SIG-M5 treated with dmso at 0.1 percent for 504 hours (cell line): ENCODE measurements around the gene CFAP69.

Experiments used
- DNase-seq: peaks from one replicate; lab custom pipeline; 2025; ENCODE audit not compliant: unreplicated experiment; lab: John Stamatoyannopoulos, UW

CFAP69 gene

GRCh38 chr7:90244909-90245851 lies at the start of gene CFAP69:
Gene CFAP69, plus strand, starts transcription at chr7:90245174. Its CDS starts 251 bp downstream, at chr7:90245425.
- DNase-seq: peak; percentile 78

DNA sequence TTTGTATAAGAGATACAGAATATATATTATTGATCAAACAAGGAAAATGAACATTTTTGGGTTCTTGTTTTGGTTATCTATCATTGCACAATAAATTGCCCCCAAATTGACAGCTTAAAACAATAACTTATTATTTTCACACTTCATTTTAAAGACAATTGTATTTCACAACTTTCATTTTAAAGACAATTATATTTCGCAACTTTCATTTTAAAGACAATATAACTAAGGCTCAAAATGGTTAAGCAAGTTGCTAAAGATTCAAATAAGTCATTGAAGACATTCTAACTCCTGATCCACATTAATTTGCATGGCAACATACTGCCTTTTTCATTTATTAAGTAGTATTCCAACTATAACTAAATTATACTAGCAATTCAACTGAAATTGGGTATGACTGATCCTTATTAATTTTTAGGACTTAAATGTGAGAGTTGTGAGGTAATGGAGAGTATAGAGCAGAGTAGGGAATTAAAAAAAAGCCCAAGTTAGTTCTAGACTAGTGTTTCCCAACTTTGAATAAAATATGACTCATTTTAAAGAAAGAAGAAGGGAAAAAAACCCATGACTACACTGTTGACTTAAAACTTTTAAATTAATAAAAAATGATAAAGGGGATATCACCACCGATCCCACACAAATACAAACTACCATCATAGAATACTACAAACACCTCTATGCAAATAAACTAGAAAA lies 43.3 kb upstream of the CFAP69 start:
- no peak for DNase-seq

GRCh38 chr7:90207956-90208355 lies 37.0 kb upstream of the CFAP69 start:
- DNase-seq: no peak

- no peak for DNase-seq
These were observed 35.2 kb upstream of the CFAP69 start for GRCh38 chr7:90209776-90210175.

- DNase-seq: no peak
These were observed 34.5 kb upstream of the CFAP69 start for GRCh38 chr7:90210475-90210874.

DNA sequence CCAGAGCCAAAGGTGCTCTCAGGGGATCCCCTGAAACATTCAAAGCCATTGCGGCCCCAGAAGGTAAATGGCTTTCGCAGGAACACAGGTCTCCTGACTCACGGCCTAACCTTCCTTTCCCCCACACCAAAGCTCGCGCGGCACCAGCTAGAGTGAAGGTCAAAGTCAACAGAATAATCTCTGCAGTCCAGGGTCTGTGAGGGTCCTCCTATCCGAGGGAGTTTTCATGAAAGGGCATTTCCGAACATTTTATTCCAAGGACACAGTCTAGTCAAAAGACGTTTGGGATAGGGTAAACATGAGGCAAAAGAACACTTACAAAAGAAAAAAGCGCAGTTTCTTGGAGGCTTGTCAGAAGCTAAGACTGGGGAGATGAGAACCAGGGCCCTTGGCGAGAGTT lies 34.0 kb upstream of the CFAP69 start:
- no peak for DNase-seq

DNA sequence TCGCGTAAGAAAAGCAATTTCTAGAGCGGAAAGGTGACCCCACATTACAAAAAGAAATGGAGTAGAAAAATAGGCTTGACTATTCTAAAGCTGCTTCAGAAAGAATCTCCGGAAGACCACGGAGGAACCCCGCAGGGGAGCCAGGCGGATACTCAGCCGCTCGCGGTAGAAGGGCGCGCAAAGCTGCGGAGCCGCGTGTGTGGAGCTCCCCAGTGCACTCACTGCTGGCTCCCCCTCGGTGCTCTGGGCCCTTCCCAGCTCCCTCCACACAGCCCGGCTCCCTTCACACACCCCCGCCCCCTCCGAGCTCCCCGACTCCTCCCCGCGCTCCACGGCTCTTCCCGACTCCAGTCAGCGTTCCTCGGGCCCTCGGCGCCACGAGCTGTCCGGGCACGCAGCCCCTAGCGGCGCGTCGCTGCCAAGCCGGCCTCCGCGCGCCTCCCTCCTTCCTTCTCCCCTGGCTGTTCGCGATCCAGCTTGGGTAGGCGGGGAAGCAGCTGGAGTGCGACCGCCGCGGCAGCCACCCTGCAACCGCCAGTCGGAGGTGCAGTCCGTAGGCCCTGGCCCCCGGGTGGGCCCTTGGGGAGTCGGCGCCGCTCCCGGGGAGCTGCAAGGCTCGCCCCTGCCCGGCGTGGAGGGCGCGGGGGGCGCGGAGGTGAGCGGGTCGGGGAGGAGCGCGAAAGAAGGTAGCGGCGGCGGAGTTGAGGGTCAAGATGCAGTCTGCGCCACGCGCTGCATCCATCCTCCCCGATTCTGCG lies 33.4 kb upstream of the CFAP69 start, which contains the start of gene STEAP2:
Gene STEAP2, plus strand, starts transcription at position 350 of the 758 bp plus-strand sequence. CDS start 13,343 bp downstream, outside the sequence.
- DNase-seq: peak; percentile 61

DNA sequence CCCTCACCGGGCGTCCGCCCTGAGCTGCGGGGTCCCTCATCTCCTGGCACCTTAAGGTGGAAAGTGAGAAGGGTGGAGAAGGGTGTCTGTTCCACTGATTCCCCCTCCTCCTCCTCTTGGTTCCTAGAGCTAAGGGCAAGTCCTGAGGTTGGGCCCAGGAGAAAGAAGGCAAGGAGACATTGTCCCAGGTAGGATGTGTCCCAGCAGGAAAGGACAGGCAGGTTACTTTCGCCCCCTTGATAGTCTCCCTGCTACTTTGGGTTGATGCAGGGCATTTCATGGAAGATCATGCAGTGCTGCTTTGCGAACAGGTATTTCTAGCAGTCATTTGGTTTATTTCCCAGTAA lies 32.9 kb upstream of the CFAP69 start:
- DNase-seq: no peak

DNA sequence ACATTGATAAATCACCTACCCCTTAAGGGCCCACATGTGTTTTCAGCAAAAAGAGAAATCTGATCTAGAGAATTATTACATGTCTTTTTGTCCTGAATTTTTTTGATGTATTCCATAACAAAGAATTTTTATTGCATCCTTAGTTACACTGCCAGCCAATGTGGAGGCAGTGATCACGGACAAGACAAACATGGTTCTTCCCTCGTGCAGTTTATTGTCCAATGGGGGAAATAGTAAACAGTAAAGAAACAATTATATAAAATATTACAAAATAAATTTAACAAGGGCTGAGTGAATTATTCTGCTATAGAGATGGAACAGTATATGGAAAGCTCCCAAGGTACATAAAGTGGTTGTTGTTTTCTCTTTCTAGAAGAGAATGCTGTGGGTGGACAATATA lies 31.5 kb upstream of the CFAP69 start:
- no peak for DNase-seq

GRCh38 chr7:90216080-90216674 lies 28.8 kb upstream of the CFAP69 start:
- no peak for DNase-seq

DNA sequence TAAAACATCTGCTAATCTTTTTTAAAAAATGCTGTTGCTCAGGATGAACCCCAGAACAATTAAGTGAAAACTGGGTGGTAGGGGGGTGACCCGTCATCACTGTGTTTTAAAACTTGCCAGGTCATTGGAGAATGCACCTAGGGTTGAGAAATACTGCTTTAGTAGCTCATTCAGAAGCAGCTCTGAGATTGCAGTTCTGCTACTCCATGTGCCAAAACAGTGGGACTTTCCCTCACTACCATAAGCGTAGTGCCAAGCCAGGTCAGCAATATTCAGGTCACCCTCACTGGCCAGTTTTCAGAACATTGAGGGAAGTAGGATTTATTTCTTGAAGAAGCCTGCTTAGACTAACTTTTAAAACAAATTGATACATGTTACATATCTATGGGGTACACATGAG lies 28.2 kb upstream of the CFAP69 start:
- DNase-seq: no peak

DNA sequence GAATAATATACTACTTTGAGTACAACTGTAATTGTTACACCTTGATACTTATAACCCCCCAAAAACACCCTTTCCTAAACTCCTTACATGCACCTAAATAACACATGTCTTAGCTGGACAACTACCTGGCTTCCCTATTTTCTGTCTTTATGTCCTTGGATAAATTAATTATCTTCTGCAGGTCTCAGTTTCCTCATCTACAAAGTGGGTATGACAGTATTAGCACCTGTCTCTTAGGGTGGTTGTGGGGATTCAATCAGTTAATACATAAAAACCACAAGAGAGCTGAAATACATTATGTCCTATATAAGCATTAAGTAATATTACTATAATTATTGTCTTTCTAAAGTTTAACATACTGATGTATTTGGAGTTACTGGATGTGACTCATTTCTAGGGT lies 22.6 kb upstream of the CFAP69 start:
- DNase-seq: no peak

DNA sequence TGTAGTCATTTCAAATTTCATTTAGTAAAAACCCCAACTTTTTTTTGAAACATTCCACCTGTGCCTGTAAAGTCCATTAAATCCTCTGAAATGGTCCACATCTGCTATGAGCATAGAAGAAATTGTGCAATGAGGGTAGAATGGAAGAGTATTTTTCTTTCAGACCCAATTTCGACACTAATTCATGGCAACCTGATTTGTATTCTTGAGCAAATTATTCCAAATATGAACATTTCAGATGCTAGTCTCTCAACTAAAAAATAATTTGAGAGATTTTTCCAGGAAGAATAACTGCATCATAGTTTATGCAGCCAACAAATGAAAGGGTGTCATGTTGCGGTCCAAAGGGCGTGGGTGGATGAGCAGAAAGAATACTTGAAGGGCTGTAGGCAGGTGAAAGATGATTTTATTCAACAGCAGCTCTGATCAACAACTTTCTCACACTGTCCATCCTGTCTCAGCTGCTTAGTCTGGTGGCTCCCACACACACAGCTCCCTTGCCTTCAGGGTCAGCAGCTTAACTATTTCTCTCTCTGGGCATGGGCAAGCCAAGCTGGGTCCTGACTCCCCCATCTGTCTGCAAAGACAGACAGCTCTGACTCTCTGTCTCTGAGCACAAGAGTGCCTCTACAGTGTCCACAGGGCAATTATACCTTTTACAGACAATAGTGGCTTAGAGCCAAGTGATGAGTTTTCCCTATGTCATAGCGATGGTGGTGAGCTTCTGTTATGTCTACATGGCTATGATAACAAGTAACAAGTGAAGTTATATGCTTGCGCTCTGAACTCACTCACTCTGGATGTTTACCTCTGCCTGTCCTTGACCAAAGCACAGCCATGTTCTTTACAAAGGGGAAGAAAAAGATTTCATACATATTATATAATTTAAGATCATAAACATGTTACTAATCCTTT lies 21.9 kb upstream of the CFAP69 start:
- DNase-seq: no peak

DNA sequence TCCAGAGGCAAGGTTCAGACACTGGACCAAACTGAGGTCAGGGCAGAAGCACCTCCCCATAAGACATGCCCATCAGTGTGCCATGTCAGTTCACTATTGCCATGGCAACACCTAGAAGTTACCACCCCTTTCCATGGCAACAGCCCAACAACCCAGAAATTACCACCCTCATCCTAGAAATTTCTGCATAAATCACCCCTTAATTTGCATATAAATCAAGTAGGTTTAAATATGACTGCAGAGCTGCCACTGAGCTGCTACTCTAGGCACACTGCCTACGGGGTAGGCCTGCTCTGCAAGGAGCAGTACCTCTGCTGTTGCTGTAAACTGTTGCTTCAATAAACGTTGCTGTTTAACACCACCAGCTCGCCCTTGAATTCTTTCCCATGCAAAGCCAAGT lies 20.8 kb upstream of the CFAP69 start:
- no peak for DNase-seq

GRCh38 chr7:90225181-90225580 lies 19.8 kb upstream of the CFAP69 start:
- DNase-seq: no peak

DNA sequence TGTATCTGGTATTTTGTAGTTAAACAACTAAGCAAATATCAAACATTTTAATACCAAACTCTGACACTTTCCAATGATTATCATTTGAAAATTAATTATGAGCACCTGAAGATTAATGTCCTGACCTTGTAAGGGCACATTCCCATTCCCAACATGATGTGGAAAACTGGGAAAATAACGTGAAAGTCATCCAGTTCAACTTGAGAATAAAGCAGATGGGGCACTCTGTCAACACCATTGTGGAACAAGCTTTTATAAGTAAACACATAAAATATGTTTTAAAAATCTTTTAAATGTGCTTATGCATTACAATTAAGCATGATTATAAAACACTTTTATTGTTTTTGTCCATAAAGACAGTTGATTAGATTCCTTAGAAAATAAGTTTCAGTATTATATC lies 19.4 kb upstream of the CFAP69 start:
- no peak for DNase-seq

- DNase-seq: no peak
These were observed 17.7 kb upstream of the CFAP69 start for GRCh38 chr7:90227259-90227658.

DNA sequence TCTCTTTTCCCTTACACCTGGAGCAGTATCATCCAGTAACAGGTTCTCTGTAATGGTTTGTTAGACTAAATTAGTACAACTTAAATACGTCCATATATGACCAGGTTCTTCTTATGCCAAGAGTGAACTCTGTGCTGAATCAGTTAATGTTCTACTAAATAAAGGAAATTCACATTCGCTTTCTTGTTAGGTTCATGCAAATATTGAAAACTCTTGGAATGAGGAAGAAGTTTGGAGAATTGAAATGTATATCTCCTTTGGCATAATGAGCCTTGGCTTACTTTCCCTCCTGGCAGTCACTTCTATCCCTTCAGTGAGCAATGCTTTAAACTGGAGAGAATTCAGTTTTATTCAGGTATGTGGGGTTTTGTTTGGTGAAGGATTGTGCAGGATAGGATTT lies 15.3 kb upstream of the CFAP69 start:
- no peak for DNase-seq

DNA sequence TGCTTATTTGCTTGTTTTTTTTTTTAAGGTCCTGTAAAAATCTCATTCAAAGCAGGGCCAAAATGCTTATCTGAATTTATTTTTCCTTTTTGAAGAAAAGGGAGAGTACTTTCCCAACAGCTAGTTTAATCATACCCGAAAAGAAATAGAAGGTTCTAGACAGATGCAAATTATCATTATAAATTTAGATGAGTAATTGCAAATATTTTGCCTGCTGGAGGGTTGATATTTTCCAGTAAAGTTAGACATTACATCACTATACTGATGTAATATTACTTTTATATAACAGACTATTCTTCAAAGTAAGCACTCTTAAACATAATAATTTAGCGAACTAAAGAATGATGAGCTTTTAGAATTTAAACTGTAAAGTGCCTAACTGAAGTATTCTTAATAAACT lies 14.1 kb upstream of the CFAP69 start:
- DNase-seq: no peak

- peak; percentile 4 for DNase-seq
These were observed 13.7 kb upstream of the CFAP69 start for GRCh38 chr7:90231304-90231703.
